Measurements from ENCODE around the gene ZNF821.

DNA sequence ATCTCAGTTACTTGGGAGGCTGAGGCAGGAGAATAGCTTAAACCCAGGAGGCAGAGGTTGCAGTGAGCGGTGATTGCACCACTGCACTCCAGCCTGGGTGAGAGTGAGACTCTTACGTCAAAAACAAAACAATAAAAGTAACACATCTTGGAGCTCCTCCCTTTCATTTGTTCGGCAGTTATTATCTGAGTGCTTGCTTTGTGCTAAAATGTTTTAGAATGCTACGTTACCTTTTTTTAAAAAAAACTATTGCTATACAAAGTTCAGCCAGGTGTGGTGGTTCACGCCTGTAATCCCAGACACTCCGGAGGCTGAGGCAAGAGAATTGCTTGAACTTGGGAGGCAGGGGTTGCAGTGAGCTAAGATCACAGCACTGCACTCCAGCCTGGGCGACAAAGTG lies 27.1 kb upstream of the ZNF821 start:
- TF ChIP-seq EP300 (IDR thresholded peaks at IDR 0.05) (no peak), POLR2AphosphoS5 (IDR thresholded peaks at IDR 0.05) (no peak)
- TF ChIP-seq, protein P1, sequence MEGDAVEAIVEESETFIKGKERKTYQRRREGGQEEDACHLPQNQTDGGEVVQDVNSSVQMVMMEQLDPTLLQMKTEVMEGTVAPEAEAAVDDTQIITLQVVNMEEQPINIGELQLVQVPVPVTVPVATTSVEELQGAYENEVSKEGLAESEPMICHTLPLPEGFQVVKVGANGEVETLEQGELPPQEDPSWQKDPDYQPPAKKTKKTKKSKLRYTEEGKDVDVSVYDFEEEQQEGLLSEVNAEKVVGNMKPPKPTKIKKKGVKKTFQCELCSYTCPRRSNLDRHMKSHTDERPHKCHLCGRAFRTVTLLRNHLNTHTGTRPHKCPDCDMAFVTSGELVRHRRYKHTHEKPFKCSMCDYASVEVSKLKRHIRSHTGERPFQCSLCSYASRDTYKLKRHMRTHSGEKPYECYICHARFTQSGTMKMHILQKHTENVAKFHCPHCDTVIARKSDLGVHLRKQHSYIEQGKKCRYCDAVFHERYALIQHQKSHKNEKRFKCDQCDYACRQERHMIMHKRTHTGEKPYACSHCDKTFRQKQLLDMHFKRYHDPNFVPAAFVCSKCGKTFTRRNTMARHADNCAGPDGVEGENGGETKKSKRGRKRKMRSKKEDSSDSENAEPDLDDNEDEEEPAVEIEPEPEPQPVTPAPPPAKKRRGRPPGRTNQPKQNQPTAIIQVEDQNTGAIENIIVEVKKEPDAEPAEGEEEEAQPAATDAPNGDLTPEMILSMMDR (IDR thresholded peaks at IDR 0.05), result no peak

All from suprapubic skin (tissue), 4 donors.